H1 (cell line): ENCODE measurements around the gene AGBL1. TPM values are rescaled to one million over a fixed set of nuclear protein-coding genes. Genes with fewer than 3 reads are reported as not detected.

Experiments
- CTCF ChIA-PET: fragments of 300-600 bp; sonication (Branson Sonifier 250); formaldehyde crosslinking; loops from one replicate; lab custom pipeline; 2021; ENCODE audit not compliant: partially characterized antibody; lab: Charles Lee
- POLR2A ChIA-PET: fragments of 300-600 bp; sonication (Branson Sonifier 250); formaldehyde crosslinking; loops from one replicate; lab custom pipeline; 2021; ENCODE audit warnings: inconsistent platforms; ENCODE audit not compliant: partially characterized antibody; lab: Charles Lee
- DNase-seq, 2 experiments: peaks; one replicate each; pipeline versions ENCODE4 v3.0.0 to v3.0.0-alpha.2; 2010 to 2022; ENCODE audit warnings: low spot score in 2 of 2, low read depth in 1 of 2, mixed read lengths in 1 of 2
- FAIRE-seq: peaks from 2 replicates; lab custom pipeline; 2011; peaks lifted over from hg19 to GRCh38; lab: Jason Lieb, UNC
- H2AFZ ChIP-seq: 2 replicates; pipeline ENCODE4 v1.8.1; 2012; ENCODE audit warnings: low read length, inconsistent platforms
- H2AK5ac ChIP-seq: 2 replicates; pipeline ENCODE4 v1.6.1; 2013; ENCODE audit warnings: low read depth, low read length
- H2BK120ac ChIP-seq: replicated peaks from 2 replicates; pipeline ENCODE3; 2013; ENCODE audit warnings: low read depth, low read length, inconsistent platforms
- H2BK12ac ChIP-seq: 2 replicates; pipeline ENCODE4 v1.6.1; 2013; ENCODE audit warnings: low read depth, low read length
- H2BK15ac ChIP-seq: 2 replicates; pipeline ENCODE4 v1.6.1; 2013; ENCODE audit warnings: low read length
- H2BK20ac ChIP-seq: 2 replicates; pipeline ENCODE4 v1.6.1; 2013; ENCODE audit warnings: low read length
- H2BK5ac ChIP-seq: 2 replicates; pipeline ENCODE4 v1.6.1; 2013; ENCODE audit warnings: low read depth, low read length
- H3K14ac ChIP-seq: 2 replicates; pipeline ENCODE4 v1.6.1; 2013; ENCODE audit warnings: inconsistent platforms; ENCODE audit not compliant: insufficient read length
- H3K18ac ChIP-seq: 2 replicates; pipeline ENCODE4 v1.6.1; 2013; ENCODE audit warnings: low read length; ENCODE audit errors: extremely low read depth
- H3K23ac ChIP-seq: 2 replicates; pipeline ENCODE4 v1.6.1; 2013; ENCODE audit warnings: inconsistent platforms; ENCODE audit not compliant: insufficient read length
- H3K23me2 ChIP-seq: 2 replicates; pipeline ENCODE4 v1.6.1; 2013; ENCODE audit warnings: low read depth, low read length
- H3K27ac ChIP-seq: 2 replicates; pipeline ENCODE4 v1.6.1; 2011; ENCODE audit warnings: low read depth, low read length, inconsistent platforms
- H3K27me3 ChIP-seq, 4 experiments: replicated peaks in 1 of 4; 1 replicate in 1 of 4; 2 replicates in 3 of 4; pipeline versions ENCODE4 v1.6.1 to v1.8.1; 2011 to 2013; ENCODE audit warnings: low read length in 3 of 4, mild to moderate bottlenecking in 3 of 4, inconsistent platforms in 2 of 4, mixed read lengths in 2 of 4, moderate library complexity in 1 of 4; ENCODE audit not compliant: control insufficient read depth in 3 of 4, insufficient read depth in 3 of 4; ENCODE audit errors: extremely low read depth in 1 of 4
- H3K36me3 ChIP-seq, 4 experiments: 2 replicates each; pipeline versions ENCODE4 v1.6.1 to v1.8.1; 2011 to 2013; ENCODE audit warnings: mild to moderate bottlenecking in 4 of 4, low read length in 3 of 4, moderate library complexity in 2 of 4, control low read depth in 1 of 4, inconsistent platforms in 1 of 4; ENCODE audit not compliant: insufficient read depth in 4 of 4, control insufficient read depth in 2 of 4
- H3K4ac ChIP-seq: replicated peaks from 2 replicates; pipeline ENCODE3; 2013; ENCODE audit warnings: low read length, low read depth, mixed read lengths, inconsistent platforms; ENCODE audit not compliant: insufficient read length
- H3K4me1 ChIP-seq, 4 experiments: replicated peaks in 1 of 4; 1 replicate in 1 of 4; 2 replicates in 3 of 4; pipeline versions ENCODE4 v1.6.1 to v1.8.1; 2011 to 2013; ENCODE audit warnings: low read length in 3 of 4, inconsistent platforms in 2 of 4, mixed read lengths in 1 of 4; ENCODE audit not compliant: insufficient read depth in 4 of 4, control insufficient read depth in 3 of 4
- H3K4me2 ChIP-seq, 2 experiments: 2 replicates each; pipeline versions ENCODE4 v1.6.1 to v1.8.1; 2011 to 2013; ENCODE audit warnings: low read depth in 2 of 2, low read length in 2 of 2, control low read depth in 1 of 2, inconsistent platforms in 1 of 2, mild to moderate bottlenecking in 1 of 2; ENCODE audit not compliant: insufficient read depth in 1 of 2
- H3K4me3 ChIP-seq, 4 experiments: fragments of 200-600, 300-600 bp in 1 of 4; sonication (generic), shearing (Covaris generic), sonication (Bioruptor Twin) in 1 of 4; 2 replicates each; pipeline versions ENCODE4 v1.5.1 to v1.8.1; 2011 to 2016; ENCODE audit warnings: low read length in 4 of 4, low read depth in 3 of 4, control low read depth in 2 of 4, inconsistent platforms in 2 of 4, mild to moderate bottlenecking in 2 of 4, mixed read lengths in 1 of 4, moderate library complexity in 1 of 4; ENCODE audit not compliant: insufficient read depth in 2 of 4; ENCODE audit errors: extremely low read depth in 1 of 4
- H3K56ac ChIP-seq: replicated peaks from 2 replicates; pipeline ENCODE3; 2013; ENCODE audit warnings: low read depth, mild to moderate bottlenecking, mixed read lengths, low read length, inconsistent platforms; ENCODE audit not compliant: insufficient read length
- H3K79me1 ChIP-seq: 2 replicates; pipeline ENCODE4 v1.6.1; 2013; ENCODE audit warnings: low read depth, low read length, control low read depth
- H3K79me2 ChIP-seq, 2 experiments: 2 replicates each; pipeline versions ENCODE4 v1.6.1 to v1.8.1; 2012 to 2013; ENCODE audit warnings: low read length in 2 of 2, mild to moderate bottlenecking in 2 of 2, inconsistent platforms in 1 of 2; ENCODE audit not compliant: insufficient read depth in 2 of 2, control insufficient read depth in 1 of 2
- H3K9ac ChIP-seq, 4 experiments: replicated peaks in 1 of 4; 1 replicate in 1 of 4; 2 replicates in 3 of 4; pipeline versions ENCODE4 v1.6.1 to v1.8.1; 2011 to 2013; ENCODE audit warnings: low read depth in 3 of 4, low read length in 3 of 4, control low read depth in 2 of 4, mild to moderate bottlenecking in 2 of 4, moderate library complexity in 2 of 4, inconsistent platforms in 1 of 4; ENCODE audit errors: extremely low read depth in 1 of 4
- H3K9me3 ChIP-seq, 2 experiments: 2 replicates each; pipeline versions ENCODE4 v1.6.1 to v1.8.1; 2012 to 2013; ENCODE audit warnings: mild to moderate bottlenecking in 2 of 2, moderate library complexity in 2 of 2, control low read depth in 1 of 2, inconsistent platforms in 1 of 2, low read depth in 1 of 2, low read length in 1 of 2, mixed read lengths in 1 of 2; ENCODE audit not compliant: insufficient read depth in 2 of 2
- H4K20me1 ChIP-seq, 2 experiments: replicated peaks in 1 of 2; 2 replicates each; pipeline versions ENCODE3 to v1.8.1; 2011 to 2013; ENCODE audit warnings: inconsistent platforms in 2 of 2, low read length in 2 of 2, mild to moderate bottlenecking in 1 of 2; ENCODE audit not compliant: insufficient read depth in 2 of 2, control insufficient read depth in 1 of 2
- H4K5ac ChIP-seq: 2 replicates; pipeline ENCODE4 v1.6.1; 2013; ENCODE audit warnings: low read length, low read depth, mixed read lengths, inconsistent platforms; ENCODE audit not compliant: insufficient read length
- H4K8ac ChIP-seq: 2 replicates; pipeline ENCODE4 v1.8.0; 2013; ENCODE audit warnings: mild to moderate bottlenecking, moderate library complexity, low read length, inconsistent platforms; ENCODE audit not compliant: insufficient read depth; ENCODE audit errors: extremely low read depth
- H4K91ac ChIP-seq: replicated peaks from 2 replicates; pipeline ENCODE3; 2013; ENCODE audit warnings: low read length, mixed read lengths, inconsistent platforms; ENCODE audit not compliant: insufficient read length
- ATF3 ChIP-seq: IDR thresholded peaks from 2 replicates; pipeline ENCODE4 v1.6.1; 2011; ENCODE audit warnings: low read depth, mild to moderate bottlenecking, low read length; ENCODE audit not compliant: insufficient read depth
- BRCA1 ChIP-seq: IDR thresholded peaks from 2 replicates; pipeline ENCODE4 v1.6.1; 2012; ENCODE audit warnings: low read depth, low read length, improper control_type of control experiment
- EZH2 ChIP-seq: fragments of 200-600 bp; sonication (generic); IDR thresholded peaks from 2 replicates; pipeline ENCODE4 v1.7.1; 2012; ENCODE audit warnings: low read depth, mild to moderate bottlenecking, moderate library complexity, low read length, inconsistent platforms; ENCODE audit not compliant: severe bottlenecking
- JUND ChIP-seq: IDR thresholded peaks from 2 replicates; pipeline ENCODE4 v1.6.1; 2011; ENCODE audit warnings: mild to moderate bottlenecking, improper control_type of control experiment, low read length
- KDM4A ChIP-seq: IDR thresholded peaks from one replicate; pipeline ENCODE4 v1.7.1; 2012; ENCODE audit warnings: low read depth, mild to moderate bottlenecking, moderate library complexity, low read length, inconsistent platforms; ENCODE audit not compliant: severe bottlenecking
- NRF1 ChIP-seq: IDR thresholded peaks from 2 replicates; pipeline ENCODE4 v1.6.1; 2011; ENCODE audit warnings: mild to moderate bottlenecking, low read depth, low read length, improper control_type of control experiment
- POU5F1 ChIP-seq: IDR thresholded peaks from 2 replicates; pipeline ENCODE4 v1.6.1; 2011; ENCODE audit warnings: low read depth, mild to moderate bottlenecking, low read length, moderate library complexity
- RNF2 ChIP-seq: fragments of 200-900, 300-1000 bp; sonication (generic); IDR thresholded peaks from 2 replicates; pipeline ENCODE4 v1.7.1; 2016; ENCODE audit warnings: borderline replicate concordance, low read depth, mild to moderate bottlenecking, antibody characterized with exemption, low read length; ENCODE audit not compliant: poor library complexity, severe bottlenecking; ENCODE audit errors: missing control alignments
- SIN3A ChIP-seq, 2 experiments: IDR thresholded peaks in 1 of 2; conservative IDR thresholded peaks in 1 of 2; 2 replicates each; pipeline ENCODE4 v1.6.1; 2011 to 2012; ENCODE audit warnings: low read length in 2 of 2, improper control_type of control experiment in 1 of 2, low read depth in 1 of 2, mild to moderate bottlenecking in 1 of 2
- SIX5 ChIP-seq: IDR thresholded peaks from 2 replicates; pipeline ENCODE4 v1.6.1; 2011; ENCODE audit warnings: mild to moderate bottlenecking, low read depth, low read length
- WGBS, 2 experiments: shearing (Covaris generic) in 1 of 2; methylation state at CpG; one replicate each; pipeline versions ENCODE4 v1.1.6 to v1.1.7; 2013 to 2015; ENCODE audit warnings: low lambda C conversion rate in 2 of 2, mixed read lengths in 2 of 2, inconsistent platforms in 1 of 2, low coverage in 1 of 2, missing lambda C conversion rate in 1 of 2; ENCODE audit not compliant: insufficient replicate concordance in 2 of 2, insufficient coverage in 1 of 2, insufficient read length in 1 of 2; ENCODE audit errors: extremely low coverage in 1 of 2, missing lambda C conversion rate in 1 of 2; 5-methylcytosine and 5-hydroxymethylcytosine counted together
- polyA plus RNA-seq, 7 experiments: library from polyadenylated mRNA; depleted of rRNA in 3 of 7; stranded (reverse) in 5 of 7; unstranded in 2 of 7; fragments of >200 nt in 5 of 7; fragments of 200-250 nt in 2 of 7; gene quantifications; 1 replicate in 5 of 7; 2 replicates in 1 of 7; 4 replicates in 1 of 7; pipeline versions ENCODE4 v1.2.1 to v1.2.3, GENCODE V29; 2011 to 2013; ENCODE audit warnings: missing spikeins in 2 of 7, mixed read lengths in 2 of 7
- total RNA-seq: library from RNA; stranded (reverse); fragmentation: NEBNext Ultra II Directional; extraction: Animal tissue kit (Norgen Biotek cat#: 25700); gene quantifications from 2 replicates; pipeline ENCODE4 v1.2.1, GENCODE V29; 2021

AGBL1 gene
- total and polyA plus RNA-seq, 2 of the 8 experiments (the other 6 are each of a cell fraction or from before 2014, with no cell fraction given): not detected

- no peak overlapping the region for H3K27ac ChIP-seq
- ChIA-PET POLR2A (no interaction called here), CTCF (interaction anchor here (1.1 kb wide), 1 partner anchor 88 kb away, joined by 4 read pairs; no protein-coding TSS in a partner anchor)
- no peak overlapping the region for H2BK20ac ChIP-seq
- H3K4me3 ChIP-seq: no peak overlapping the region
- no peak overlapping the region for H3K18ac ChIP-seq
- H3K4ac ChIP-seq: no peak overlapping the region
- H3K23me2 ChIP-seq: no peaks in the 10 kb centered on the region
- no peak overlapping the region for H4K91ac ChIP-seq
- H3K36me3 ChIP-seq: no peaks in the 10 kb centered on the region
- no peak overlapping the region for H4K5ac ChIP-seq
- H3K23ac ChIP-seq: no peak overlapping the region
- no peaks in the 10 kb centered on the region for H3K9me3 ChIP-seq
- no peaks in the 10 kb centered on the region; a peak in 1 of 7 replicates for H3K27me3 ChIP-seq
- no peak overlapping the region for H3K9ac ChIP-seq
- H2BK15ac ChIP-seq: no peak overlapping the region
- H2AFZ ChIP-seq: 0 out of 2 replicates have a peak overlapping the region, but pooled peaks have one; percentile 20
- H4K8ac ChIP-seq: no peak overlapping the region
- H4K20me1 ChIP-seq: no peaks in the 10 kb centered on the region
- FAIRE-seq (no peak), DNase-seq (no peak)
- H2BK120ac ChIP-seq: no peak overlapping the region
- H3K4me1 ChIP-seq: peaks cover 0 to 9% (median 5%) of the 10 kb centered on the region in 4 experiments; a peak in 5 of 7 replicates
- WGBS, 2 experiments: 94% methylated on average over 4 of the region's 4 CpGs; no CpG with 5 or more reads in 1 of the 2 experiments
- H3K14ac ChIP-seq: no peak overlapping the region
- H3K4me2 ChIP-seq: no peak overlapping the region
- no peaks in the 10 kb centered on the region for H3K79me1 ChIP-seq
- H2BK12ac ChIP-seq: no peak overlapping the region
- no peak overlapping the region for H3K56ac ChIP-seq
- H2AK5ac ChIP-seq: no peak overlapping the region
- no peak overlapping the region for H2BK5ac ChIP-seq
- H3K79me2 ChIP-seq: no peaks in the 10 kb centered on the region
- no peak for TF ChIP-seq RNF2
- TF ChIP-seq KDM4A: no peak
- TF ChIP-seq JUND: no peak
- no peak for TF ChIP-seq NRF1
- no peak for TF ChIP-seq SIN3A (conservative IDR thresholded peaks at IDR 0.05 in 1 of 2, IDR thresholded peaks at IDR 0.05 in 1 of 2; ENCODE audit: low read depth in 1 of 2, low read length in 2 of 2)
- no peak for TF ChIP-seq EZH2
- no peak for TF ChIP-seq POU5F1
- TF ChIP-seq ATF3: no peak
- TF ChIP-seq SIX5: no peak
- TF ChIP-seq BRCA1: no peak
Observed at GRCh38 chr15:86919581-86919980, 839.9 kb downstream of the AGBL1 start.
